Right atrium auricular region (tissue), 2 donors: Measurements from ENCODE around the gene WDR1. TPM values are rescaled to one million over a fixed set of nuclear protein-coding genes. Genes with fewer than 3 reads are reported as not detected.

Experiments
- DNase-seq: peaks from one replicate; pipeline ENCODE4 v3.0.0-alpha.2; 2019; ENCODE audit warnings: low spot score
- H3K27ac ChIP-seq, 2 donors: fragments of 200-600 bp; sonication (generic); 1 replicate in 1 of 2; 2 replicates in 1 of 2; pipeline ENCODE4 v1.5.1; 2016 to 2019
- H3K27me3 ChIP-seq, 2 donors: fragments of 200-600 bp; sonication (generic); one replicate each; pipeline versions ENCODE4 v1.5.1 to v1.6.0; 2017 to 2019
- H3K36me3 ChIP-seq: fragments of 200-600 bp; sonication (generic); one replicate; pipeline ENCODE4 v1.5.1; 2016
- H3K4me1 ChIP-seq, 2 donors: fragments of 200-600 bp; sonication (generic); one replicate each; pipeline versions ENCODE4 v1.5.1 to v1.6.0; 2017 to 2019
- H3K4me3 ChIP-seq, 2 donors: fragments of 200-600 bp; sonication (generic); 1 replicate in 1 of 2; 2 replicates in 1 of 2; pipeline ENCODE4 v1.5.1; 2017 to 2019; ENCODE audit warnings: mild to moderate bottlenecking in 1 of 2, moderate library complexity in 1 of 2
- H3K9me3 ChIP-seq, 2 donors: fragments of 200-600 bp; sonication (generic); one replicate each; pipeline ENCODE4 v1.5.1; 2019
- CTCF ChIP-seq, 2 donors: fragments of 200-600 bp; sonication (generic); IDR thresholded peaks; one replicate each; pipeline ENCODE4 v1.5.1; 2019; ENCODE audit warnings: antibody characterized with exemption in 2 of 2
- total RNA-seq, 2 donors: library from RNA; depleted of rRNA; stranded (reverse); fragments of >200 nt; gene quantifications; one replicate each; pipeline ENCODE4 v1.1.0, GENCODE V29; 2016

The WDR1 gene
- total RNA-seq, 2 donors from 2014 or later: 109 to 216 TPM

DNA sequence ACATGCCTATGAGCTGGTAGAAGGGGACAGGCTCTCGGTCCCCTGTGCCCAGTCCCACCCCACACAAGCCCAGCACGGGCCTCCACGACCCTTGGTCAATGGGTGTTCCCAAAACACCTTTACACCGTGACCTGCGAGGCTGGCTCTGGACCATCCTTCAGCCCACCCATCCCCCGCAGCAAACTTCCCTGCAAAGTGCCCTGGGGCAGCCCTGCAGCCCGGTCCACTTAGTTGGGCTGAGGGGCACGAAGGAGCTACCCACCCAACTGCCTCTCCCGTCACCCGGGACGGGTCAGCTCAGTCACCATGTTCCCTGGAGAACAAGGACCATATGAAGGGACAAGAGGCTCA lies 23.4 kb downstream of the WDR1 start:
- Histone ChIP-seq H3K9me3 (no peaks in the 10 kb centered on the region), H3K4me1 (peaks cover 0 to 95% of the 10 kb centered on the region in 2 donors), H3K4me3 (no peak overlapping the region), H3K27ac (peak overlapping the region; percentile 90 to 96), H3K36me3 (peaks cover 80% of the 10 kb centered on the region), H3K27me3 (no peaks in the 10 kb centered on the region)
- no peak for DNase-seq
- TF ChIP-seq CTCF (IDR thresholded peaks at IDR 0.05): no peak

GRCh38 chr4:10092481-10093270 lies 23.9 kb downstream of the WDR1 start:
- peak overlapping the region; percentile 90 to 96 for H3K27ac ChIP-seq
- TF ChIP-seq CTCF (IDR thresholded peaks at IDR 0.05): no peak
- peaks cover 0 to 89% of the 10 kb centered on the region in 2 donors for H3K4me1 ChIP-seq
- no peaks in the 10 kb centered on the region for H3K9me3 ChIP-seq
- H3K36me3 ChIP-seq: peaks cover 80% of the 10 kb centered on the region
- H3K27me3 ChIP-seq: no peaks in the 10 kb centered on the region
- no peak for DNase-seq
- no peak overlapping the region for H3K4me3 ChIP-seq

- TF ChIP-seq CTCF (IDR thresholded peaks at IDR 0.05): no peak
- no peaks in the 10 kb centered on the region for H3K27me3 ChIP-seq
- DNase-seq: no peak
- no peaks in the 10 kb centered on the region for H3K9me3 ChIP-seq
- peaks cover 0 to 82% of the 10 kb centered on the region in 2 donors for H3K4me1 ChIP-seq
- H3K4me3 ChIP-seq: no peak overlapping the region
- H3K27ac ChIP-seq: peak overlapping the region; percentile 90 to 96
- peaks cover 80% of the 10 kb centered on the region for H3K36me3 ChIP-seq
Observed at GRCh38 chr4:10091531-10092181, 24.9 kb downstream of the WDR1 start.

DNA sequence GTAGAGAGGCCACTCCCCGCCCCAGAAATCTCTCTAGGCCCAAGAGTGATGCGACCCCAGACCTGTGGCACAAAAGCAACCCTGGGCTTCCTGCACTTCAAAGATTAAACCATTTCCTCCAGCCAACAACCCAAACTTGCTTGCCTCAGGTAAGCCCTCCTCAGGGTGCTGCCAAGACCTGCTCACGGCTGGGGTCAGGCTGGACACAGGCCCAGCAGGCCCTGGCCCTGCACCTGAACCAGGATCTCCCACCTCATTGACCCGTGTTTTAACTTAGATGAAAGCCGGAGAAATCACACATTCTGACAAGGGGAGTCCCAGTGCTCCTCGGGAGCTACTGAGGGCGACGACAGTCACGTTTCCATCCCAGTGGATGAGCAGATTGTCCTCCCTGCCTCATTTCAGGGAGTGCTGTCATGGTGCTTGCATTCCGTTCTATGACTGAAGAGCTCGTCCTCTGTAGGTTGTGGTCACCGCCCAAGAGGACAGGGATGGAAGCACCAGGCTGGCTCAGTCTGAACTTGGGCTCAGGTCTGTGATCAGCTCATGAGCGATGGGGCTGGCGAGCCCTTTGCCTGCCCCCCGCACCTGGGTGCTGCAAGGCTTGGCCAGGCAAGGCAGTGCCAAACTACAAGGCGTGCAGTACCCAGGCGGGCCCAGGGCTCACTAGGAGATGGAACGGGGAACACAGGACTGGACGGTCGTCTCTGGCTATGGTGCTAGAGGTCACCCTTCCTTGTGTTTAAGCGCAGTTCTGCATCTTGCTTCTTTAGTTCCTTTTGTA lies 25.9 kb downstream of the WDR1 start:
- TF ChIP-seq CTCF (IDR thresholded peaks at IDR 0.05): no peak
- Histone ChIP-seq H3K4me3 (no peak overlapping the region), H3K36me3 (peaks cover 82% of the 10 kb centered on the region), H3K27me3 (no peaks in the 10 kb centered on the region), H3K9me3 (no peaks in the 10 kb centered on the region), H3K27ac (peak overlapping the region; percentile 90 to 96), H3K4me1 (peaks cover 0 to 78% of the 10 kb centered on the region in 2 donors)
- DNase-seq: no peak

DNA sequence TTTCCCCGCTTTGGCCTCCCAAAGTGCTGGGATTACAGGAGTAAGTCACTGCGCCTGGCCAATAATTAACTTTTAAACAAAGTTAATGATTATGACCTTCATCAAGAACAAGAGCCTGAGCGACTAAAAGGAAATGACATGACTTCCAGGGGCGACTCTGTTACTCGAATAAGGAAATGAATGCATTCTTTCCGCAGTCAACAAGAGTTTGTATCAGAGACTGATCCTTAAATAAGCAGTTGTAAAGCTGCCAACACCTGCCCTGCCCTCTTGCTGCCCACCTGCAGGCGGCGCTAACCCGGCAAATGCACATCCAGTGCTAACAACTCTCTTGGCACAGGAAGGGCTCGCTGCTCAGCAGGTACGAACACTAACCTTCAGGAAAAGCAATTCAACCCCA lies 27.3 kb downstream of the WDR1 start:
- H3K4me1 ChIP-seq: peaks cover 0 to 78% of the 10 kb centered on the region in 2 donors
- TF ChIP-seq CTCF (IDR thresholded peaks at IDR 0.05): peak; percentile 18 to 52

More for the DNA sequence above, 27.3 kb downstream of the WDR1 start:
- H3K27ac ChIP-seq: no peak overlapping the region
- no peaks in the 10 kb centered on the region for H3K9me3 ChIP-seq
- DNase-seq: no peak
- no peak overlapping the region for H3K4me3 ChIP-seq
- peaks cover 82% of the 10 kb centered on the region for H3K36me3 ChIP-seq
- no peaks in the 10 kb centered on the region for H3K27me3 ChIP-seq
